H1 (cell line): ENCODE results near the gene MPDU1. TPM values are rescaled to one million over a fixed set of nuclear protein-coding genes. Genes with fewer than 3 reads are reported as not detected.

Experiments used
- CTCF ChIA-PET: fragments of 300-600 bp; sonication (Branson Sonifier 250); formaldehyde crosslinking; loops from one replicate; lab custom pipeline; 2021; ENCODE audit not compliant: partially characterized antibody; lab: Charles Lee
- POLR2A ChIA-PET: fragments of 300-600 bp; sonication (Branson Sonifier 250); formaldehyde crosslinking; loops from one replicate; lab custom pipeline; 2021; ENCODE audit warnings: inconsistent platforms; ENCODE audit not compliant: partially characterized antibody; lab: Charles Lee
- DNase-seq, 2 experiments: peaks; one replicate each; pipeline versions ENCODE4 v3.0.0 to v3.0.0-alpha.2; 2010 to 2022; ENCODE audit warnings: low spot score in 2 of 2, low read depth in 1 of 2, mixed read lengths in 1 of 2
- FAIRE-seq: peaks from 2 replicates; lab custom pipeline; 2011; peaks lifted over from hg19 to GRCh38; lab: Jason Lieb, UNC
- H2AFZ ChIP-seq: 2 replicates; pipeline ENCODE4 v1.8.1; 2012; ENCODE audit warnings: low read length, inconsistent platforms
- H2AK5ac ChIP-seq: 2 replicates; pipeline ENCODE4 v1.6.1; 2013; ENCODE audit warnings: low read depth, low read length
- H2BK120ac ChIP-seq: replicated peaks from 2 replicates; pipeline ENCODE3; 2013; ENCODE audit warnings: low read depth, low read length, inconsistent platforms
- H2BK12ac ChIP-seq: 2 replicates; pipeline ENCODE4 v1.6.1; 2013; ENCODE audit warnings: low read depth, low read length
- H2BK15ac ChIP-seq: 2 replicates; pipeline ENCODE4 v1.6.1; 2013; ENCODE audit warnings: low read length
- H2BK20ac ChIP-seq: 2 replicates; pipeline ENCODE4 v1.6.1; 2013; ENCODE audit warnings: low read length
- H2BK5ac ChIP-seq: 2 replicates; pipeline ENCODE4 v1.6.1; 2013; ENCODE audit warnings: low read depth, low read length
- H3K14ac ChIP-seq: 2 replicates; pipeline ENCODE4 v1.6.1; 2013; ENCODE audit warnings: inconsistent platforms; ENCODE audit not compliant: insufficient read length
- H3K18ac ChIP-seq: 2 replicates; pipeline ENCODE4 v1.6.1; 2013; ENCODE audit warnings: low read length; ENCODE audit errors: extremely low read depth
- H3K23ac ChIP-seq: 2 replicates; pipeline ENCODE4 v1.6.1; 2013; ENCODE audit warnings: inconsistent platforms; ENCODE audit not compliant: insufficient read length
- H3K23me2 ChIP-seq: 2 replicates; pipeline ENCODE4 v1.6.1; 2013; ENCODE audit warnings: low read depth, low read length
- H3K27ac ChIP-seq: 2 replicates; pipeline ENCODE4 v1.6.1; 2011; ENCODE audit warnings: low read depth, low read length, inconsistent platforms
- H3K27me3 ChIP-seq, 4 experiments: replicated peaks in 1 of 4; 1 replicate in 1 of 4; 2 replicates in 3 of 4; pipeline versions ENCODE4 v1.6.1 to v1.8.1; 2011 to 2013; ENCODE audit warnings: low read length in 3 of 4, mild to moderate bottlenecking in 3 of 4, inconsistent platforms in 2 of 4, mixed read lengths in 2 of 4, moderate library complexity in 1 of 4; ENCODE audit not compliant: control insufficient read depth in 3 of 4, insufficient read depth in 3 of 4; ENCODE audit errors: extremely low read depth in 1 of 4
- H3K36me3 ChIP-seq, 4 experiments: 2 replicates each; pipeline versions ENCODE4 v1.6.1 to v1.8.1; 2011 to 2013; ENCODE audit warnings: mild to moderate bottlenecking in 4 of 4, low read length in 3 of 4, moderate library complexity in 2 of 4, control low read depth in 1 of 4, inconsistent platforms in 1 of 4; ENCODE audit not compliant: insufficient read depth in 4 of 4, control insufficient read depth in 2 of 4
- H3K4ac ChIP-seq: replicated peaks from 2 replicates; pipeline ENCODE3; 2013; ENCODE audit warnings: low read length, low read depth, mixed read lengths, inconsistent platforms; ENCODE audit not compliant: insufficient read length
- H3K4me1 ChIP-seq, 4 experiments: replicated peaks in 1 of 4; 1 replicate in 1 of 4; 2 replicates in 3 of 4; pipeline versions ENCODE4 v1.6.1 to v1.8.1; 2011 to 2013; ENCODE audit warnings: low read length in 3 of 4, inconsistent platforms in 2 of 4, mixed read lengths in 1 of 4; ENCODE audit not compliant: insufficient read depth in 4 of 4, control insufficient read depth in 3 of 4
- H3K4me2 ChIP-seq, 2 experiments: 2 replicates each; pipeline versions ENCODE4 v1.6.1 to v1.8.1; 2011 to 2013; ENCODE audit warnings: low read depth in 2 of 2, low read length in 2 of 2, control low read depth in 1 of 2, inconsistent platforms in 1 of 2, mild to moderate bottlenecking in 1 of 2; ENCODE audit not compliant: insufficient read depth in 1 of 2
- H3K4me3 ChIP-seq, 4 experiments: fragments of 200-600, 300-600 bp in 1 of 4; sonication (generic), shearing (Covaris generic), sonication (Bioruptor Twin) in 1 of 4; 2 replicates each; pipeline versions ENCODE4 v1.5.1 to v1.8.1; 2011 to 2016; ENCODE audit warnings: low read length in 4 of 4, low read depth in 3 of 4, control low read depth in 2 of 4, inconsistent platforms in 2 of 4, mild to moderate bottlenecking in 2 of 4, mixed read lengths in 1 of 4, moderate library complexity in 1 of 4; ENCODE audit not compliant: insufficient read depth in 2 of 4; ENCODE audit errors: extremely low read depth in 1 of 4
- H3K56ac ChIP-seq: replicated peaks from 2 replicates; pipeline ENCODE3; 2013; ENCODE audit warnings: low read depth, mild to moderate bottlenecking, mixed read lengths, low read length, inconsistent platforms; ENCODE audit not compliant: insufficient read length
- H3K79me1 ChIP-seq: 2 replicates; pipeline ENCODE4 v1.6.1; 2013; ENCODE audit warnings: low read depth, low read length, control low read depth
- H3K79me2 ChIP-seq, 2 experiments: 2 replicates each; pipeline versions ENCODE4 v1.6.1 to v1.8.1; 2012 to 2013; ENCODE audit warnings: low read length in 2 of 2, mild to moderate bottlenecking in 2 of 2, inconsistent platforms in 1 of 2; ENCODE audit not compliant: insufficient read depth in 2 of 2, control insufficient read depth in 1 of 2
- H3K9ac ChIP-seq, 4 experiments: replicated peaks in 1 of 4; 1 replicate in 1 of 4; 2 replicates in 3 of 4; pipeline versions ENCODE4 v1.6.1 to v1.8.1; 2011 to 2013; ENCODE audit warnings: low read depth in 3 of 4, low read length in 3 of 4, control low read depth in 2 of 4, mild to moderate bottlenecking in 2 of 4, moderate library complexity in 2 of 4, inconsistent platforms in 1 of 4; ENCODE audit errors: extremely low read depth in 1 of 4
- H3K9me3 ChIP-seq, 2 experiments: 2 replicates each; pipeline versions ENCODE4 v1.6.1 to v1.8.1; 2012 to 2013; ENCODE audit warnings: mild to moderate bottlenecking in 2 of 2, moderate library complexity in 2 of 2, control low read depth in 1 of 2, inconsistent platforms in 1 of 2, low read depth in 1 of 2, low read length in 1 of 2, mixed read lengths in 1 of 2; ENCODE audit not compliant: insufficient read depth in 2 of 2
- H4K20me1 ChIP-seq, 2 experiments: replicated peaks in 1 of 2; 2 replicates each; pipeline versions ENCODE3 to v1.8.1; 2011 to 2013; ENCODE audit warnings: inconsistent platforms in 2 of 2, low read length in 2 of 2, mild to moderate bottlenecking in 1 of 2; ENCODE audit not compliant: insufficient read depth in 2 of 2, control insufficient read depth in 1 of 2
- H4K5ac ChIP-seq: 2 replicates; pipeline ENCODE4 v1.6.1; 2013; ENCODE audit warnings: low read length, low read depth, mixed read lengths, inconsistent platforms; ENCODE audit not compliant: insufficient read length
- H4K8ac ChIP-seq: 2 replicates; pipeline ENCODE4 v1.8.0; 2013; ENCODE audit warnings: mild to moderate bottlenecking, moderate library complexity, low read length, inconsistent platforms; ENCODE audit not compliant: insufficient read depth; ENCODE audit errors: extremely low read depth
- H4K91ac ChIP-seq: replicated peaks from 2 replicates; pipeline ENCODE3; 2013; ENCODE audit warnings: low read length, mixed read lengths, inconsistent platforms; ENCODE audit not compliant: insufficient read length
- ATF2 ChIP-seq: IDR thresholded peaks from 2 replicates; pipeline ENCODE4 v1.6.1; 2012; ENCODE audit warnings: low read length, inconsistent platforms
- BCL11A ChIP-seq, 2 experiments: IDR thresholded peaks; one replicate each; pipeline ENCODE4 v1.6.1; 2011; ENCODE audit warnings: low read depth in 2 of 2, low read length in 2 of 2, mild to moderate bottlenecking in 2 of 2
- CREB1 ChIP-seq: IDR thresholded peaks from 2 replicates; pipeline ENCODE4 v1.6.1; 2012; ENCODE audit warnings: inconsistent platforms
- HDAC2 ChIP-seq, 2 experiments: fragments of 300-600 bp in 1 of 2; sonication (generic) in 1 of 2; IDR thresholded peaks; 2 replicates each; pipeline ENCODE4 v1.6.1; 2011 to 2012; ENCODE audit warnings: low read depth in 2 of 2, low read length in 2 of 2, mild to moderate bottlenecking in 2 of 2, moderate library complexity in 2 of 2, borderline replicate concordance in 1 of 2, inconsistent platforms in 1 of 2
- POLR2AphosphoS5 ChIP-seq: IDR thresholded peaks from 2 replicates; pipeline ENCODE4 v1.6.1; 2011; ENCODE audit warnings: low read depth, low read length
- RAD21 ChIP-seq, 2 experiments: IDR thresholded peaks in 1 of 2; conservative IDR thresholded peaks in 1 of 2; 2 replicates each; pipeline ENCODE4 v1.6.1; 2011; ENCODE audit warnings: low read depth in 2 of 2, low read length in 2 of 2, improper control_type of control experiment in 1 of 2, inconsistent platforms in 1 of 2, mild to moderate bottlenecking in 1 of 2, moderate library complexity in 1 of 2
- RXRA ChIP-seq: IDR thresholded peaks from 2 replicates; pipeline ENCODE4 v1.6.1; 2011; ENCODE audit warnings: low read depth, mild to moderate bottlenecking, low read length, moderate library complexity; ENCODE audit not compliant: insufficient read depth
- YY1 ChIP-seq: IDR thresholded peaks from 2 replicates; pipeline ENCODE4 v1.6.1; 2011; ENCODE audit warnings: low read depth, mild to moderate bottlenecking, low read length
- WGBS, 2 experiments: shearing (Covaris generic) in 1 of 2; methylation state at CpG; one replicate each; pipeline versions ENCODE4 v1.1.6 to v1.1.7; 2013 to 2015; ENCODE audit warnings: low lambda C conversion rate in 2 of 2, mixed read lengths in 2 of 2, inconsistent platforms in 1 of 2, low coverage in 1 of 2, missing lambda C conversion rate in 1 of 2; ENCODE audit not compliant: insufficient replicate concordance in 2 of 2, insufficient coverage in 1 of 2, insufficient read length in 1 of 2; ENCODE audit errors: extremely low coverage in 1 of 2, missing lambda C conversion rate in 1 of 2; 5-methylcytosine and 5-hydroxymethylcytosine counted together
- polyA plus RNA-seq, 7 experiments: library from polyadenylated mRNA; depleted of rRNA in 3 of 7; stranded (reverse) in 5 of 7; unstranded in 2 of 7; fragments of >200 nt in 5 of 7; fragments of 200-250 nt in 2 of 7; gene quantifications; 1 replicate in 5 of 7; 2 replicates in 1 of 7; 4 replicates in 1 of 7; pipeline versions ENCODE4 v1.2.1 to v1.2.3, GENCODE V29; 2011 to 2013; ENCODE audit warnings: missing spikeins in 2 of 7, mixed read lengths in 2 of 7
- total RNA-seq: library from RNA; stranded (reverse); fragmentation: NEBNext Ultra II Directional; extraction: Animal tissue kit (Norgen Biotek cat#: 25700); gene quantifications from 2 replicates; pipeline ENCODE4 v1.2.1, GENCODE V29; 2021

Gene MPDU1
- total and polyA plus RNA-seq, 2 of the 8 experiments (the other 6 are each of a cell fraction or from before 2014, with no cell fraction given), result 63.2 to 142 TPM

GRCh38 chr17:7614425-7615264 is 31.0 kb downstream of the MPDU1 start, which contains the start of gene FXR2:
TSS of gene FXR2 (minus strand) at chr17:7614897. CDS start at chr17:7614532, 365 bp downstream.
- H2AFZ ChIP-seq, result peak within 1 kb of the TSS; percentile 48; the same call in 1 of the 2 replicates
- H2BK12ac ChIP-seq, result no peak within 1 kb of the TSS
- H3K79me1 ChIP-seq, result peaks cover 18% of the 10 kb centered on the region
- H3K9ac ChIP-seq, result peak within 1 kb of the TSS; percentile 56 to 74 (median 60)
- 1% methylated on average over 33 of the region's 93 CpGs; no CpG with 5 or more reads in 1 of the 2 experiments for WGBS, 2 experiments
- CTCF ChIA-PET, result interaction anchor here (0.6 to 13.4 kb wide), 17 partner anchors 11 to 299 kb away, joined by 3 to 92 read pairs (median 4); partner anchors contain the start of genes ATP1B2, SAT2, SHBG and SOX15
- peaks cover 0 to 5% (median 1%) of the 10 kb centered on the region in 4 experiments; a peak in 4 of 7 replicates for H3K4me1 ChIP-seq
- H2BK5ac ChIP-seq, result no peak within 1 kb of the TSS
- no peak within 1 kb of the TSS for H3K4ac ChIP-seq
- H3K23me2 ChIP-seq, result peaks cover 6% of the 10 kb centered on the region
- peak within 1 kb of the TSS; percentile 22 for H4K91ac ChIP-seq
- H3K56ac ChIP-seq, result no peak within 1 kb of the TSS
- no peak within 1 kb of the TSS; the same call in 1 of the 2 replicates for H4K8ac ChIP-seq
- H3K9me3 ChIP-seq, result no peaks in the 10 kb centered on the region
- no peak within 1 kb of the TSS for H3K23ac ChIP-seq
- no peaks in the 10 kb centered on the region for H3K27me3 ChIP-seq
- H4K5ac ChIP-seq, result no peak within 1 kb of the TSS
- peaks cover 0 to 11% of the 10 kb centered on the region in 2 experiments for H4K20me1 ChIP-seq
- H3K14ac ChIP-seq, result no peak within 1 kb of the TSS
- H2BK15ac ChIP-seq, result no peak within 1 kb of the TSS
- H2BK120ac ChIP-seq, result no peak within 1 kb of the TSS
- FAIRE-seq, result peak; percentile 82
- POLR2A ChIA-PET, result interaction anchor here (0.7 to 79.4 kb wide), 12 partner anchors 13 to 87 kb away, joined by 3 to 2272 read pairs (median 6); partner anchors contain the start of genes ATP1B2, CD68, MPDU1 and SAT2
- no peak within 1 kb of the TSS for H2AK5ac ChIP-seq
- no peak within 1 kb of the TSS for H2BK20ac ChIP-seq
- peaks cover 4 to 35% of the 10 kb centered on the region in 2 experiments; a peak in 3 of 4 replicates for H3K79me2 ChIP-seq
- peak within 1 kb of the TSS; percentile 52; the same call in 1 of the 2 replicates for H3K27ac ChIP-seq
- H3K36me3 ChIP-seq, result peaks cover 0 to 10% (median 0%) of the 10 kb centered on the region in 4 experiments; a peak in 2 of 8 replicates
- H3K18ac ChIP-seq, result no peak within 1 kb of the TSS; the same call in 1 of the 2 replicates
- DNase-seq, result peak; percentile 97 to 100
- peak within 1 kb of the TSS; percentile 88 to 94 for H3K4me2 ChIP-seq
- peak within 1 kb of the TSS; percentile 87 to 95 (median 92) for H3K4me3 ChIP-seq
- peak; percentile 56; the same call in 1 of the 2 replicates for TF ChIP-seq POLR2AphosphoS5
- peak; percentile 14 to 29 for TF ChIP-seq RAD21 (IDR thresholded peaks at IDR 0.05 in 1 of 2, conservative IDR thresholded peaks at IDR 0.05 in 1 of 2; ENCODE audit: low read depth in 2 of 2, low read length in 2 of 2)
- TF ChIP-seq YY1, result 0 out of 2 replicates have a peak, but pooled peaks have one; percentile 13
- TF ChIP-seq HDAC2 (IDR thresholded peaks at IDR 0.05; ENCODE audit: borderline replicate concordance in 1 of 2, low read depth in 2 of 2, low read length in 2 of 2), result peak in 1 of 2 experiments; percentile 41; a peak in 1 of 4 replicates
- TF ChIP-seq BCL11A (IDR thresholded peaks at IDR 0.05; ENCODE audit: low read depth in 2 of 2, low read length in 2 of 2), result no peak
- TF ChIP-seq RXRA, result no peak
- TF ChIP-seq ATF2, result no peak
- peak; percentile 74 for TF ChIP-seq CREB1
